HEK293 (cell line): ENCODE measurements around the gene KIRREL3.

ENCODE experiments used
- CTCF ChIA-PET: fragments of 350-600 bp; formaldehyde crosslinking; extraction: SDS; loops from one replicate; lab custom pipeline; 2021; ENCODE audit warnings: antibody characterized with exemption; lab: Yijun Ruan, JAX
- POLR2A ChIA-PET: fragments of 300-600 bp; formaldehyde crosslinking; extraction: SDS; loops from one replicate; lab custom pipeline; 2020; ENCODE audit warnings: antibody characterized with exemption, inconsistent platforms; lab: Yijun Ruan, JAX
- H3K27ac ChIP-seq: fragments of 200-500 bp; sonication (Bioruptor generic); 2 replicates; pipeline ENCODE4 v1.5.1; 2014; ENCODE audit warnings: low read depth, low read length, control low read depth, inconsistent platforms; ENCODE audit errors: extremely low read depth
- H3K36me3 ChIP-seq, 2 experiments: fragments of 200-500 bp in 1 of 2; sonication (Bioruptor generic) in 1 of 2; 1 replicate in 1 of 2; 2 replicates in 1 of 2; pipeline ENCODE4 v1.5.1; 2014 to 2017; ENCODE audit warnings: inconsistent platforms in 2 of 2, low read length in 2 of 2; ENCODE audit not compliant: control insufficient read depth in 2 of 2, insufficient read depth in 1 of 2
- H3K4me1 ChIP-seq: fragments of 200-500 bp; sonication (Bioruptor generic); 2 replicates; pipeline ENCODE4 v1.5.1; 2014; ENCODE audit warnings: mild to moderate bottlenecking, low read length, inconsistent platforms; ENCODE audit not compliant: control insufficient read depth, insufficient read depth
- H3K4me3 ChIP-seq: 2 replicates; pipeline ENCODE4 v1.5.1; 2011; ENCODE audit warnings: low read depth, mild to moderate bottlenecking, control low read depth, low read length, moderate library complexity
- H3K9me3 ChIP-seq: fragments of 200-500 bp; sonication (Bioruptor generic); 2 replicates; pipeline ENCODE4 v1.5.1; 2014; ENCODE audit warnings: low read depth, low read length, inconsistent platforms; ENCODE audit not compliant: control insufficient read depth, insufficient read depth
- BCL11A ChIP-seq: fragments of 450-650 bp; formaldehyde crosslinking; IDR thresholded peaks from 2 replicates; pipeline ENCODE4 v1.5.1; 2016; ENCODE audit warnings: low read depth, missing biosample characterization, missing genetic modification characterization
- IKZF3 ChIP-seq: fragments of 450-650 bp; IDR thresholded peaks from 2 replicates; pipeline ENCODE4 v1.5.0; 2018; ENCODE audit warnings: missing biosample characterization, mild to moderate bottlenecking, missing genetic modification characterization, moderate library complexity
- KLF10 ChIP-seq: fragments of 450-650 bp; IDR thresholded peaks from 2 replicates; pipeline ENCODE4 v1.5.1; 2018; ENCODE audit warnings: missing biosample characterization, mild to moderate bottlenecking, missing genetic modification characterization
- KLF16 ChIP-seq: fragments of 450-650 bp; formaldehyde crosslinking; IDR thresholded peaks from 2 replicates; pipeline ENCODE4 v1.5.1; 2017; ENCODE audit warnings: missing biosample characterization, missing genetic modification characterization
- MYNN ChIP-seq: fragments of 450-650 bp; formaldehyde crosslinking; IDR thresholded peaks from 2 replicates; pipeline ENCODE4 v1.5.1; 2016; ENCODE audit warnings: missing biosample characterization, missing genetic modification characterization, borderline replicate concordance
- RBAK ChIP-seq: fragments of 450-650 bp; formaldehyde crosslinking; IDR thresholded peaks from 2 replicates; pipeline ENCODE4 v1.5.1; 2016; ENCODE audit warnings: missing biosample characterization, missing genetic modification characterization
- ZNF133 ChIP-seq: fragments of 450-650 bp; formaldehyde crosslinking; IDR thresholded peaks from 2 replicates; pipeline ENCODE4 v1.5.1; 2016; ENCODE audit warnings: missing biosample characterization, missing genetic modification characterization
- ZNF138 ChIP-seq: fragments of 450-650 bp; formaldehyde crosslinking; IDR thresholded peaks from 2 replicates; pipeline ENCODE4 v1.5.1; 2016; ENCODE audit warnings: missing biosample characterization, missing genetic modification characterization, borderline replicate concordance
- ZNF2 ChIP-seq: fragments of 450-650 bp; formaldehyde crosslinking; IDR thresholded peaks from 2 replicates; pipeline ENCODE4 v1.5.1; 2016; ENCODE audit warnings: missing biosample characterization, missing genetic modification characterization
- ZNF280D ChIP-seq: fragments of 450-650 bp; formaldehyde crosslinking; IDR thresholded peaks from 2 replicates; pipeline ENCODE4 v1.5.1; 2016; ENCODE audit warnings: missing biosample characterization, missing genetic modification characterization
- ZNF292 ChIP-seq: fragments of 450-650 bp; formaldehyde crosslinking; IDR thresholded peaks from 2 replicates; pipeline ENCODE4 v1.5.1; 2016; ENCODE audit warnings: low read depth, missing biosample characterization, missing genetic modification characterization, borderline replicate concordance
- ZNF350 ChIP-seq: fragments of 450-650 bp; formaldehyde crosslinking; IDR thresholded peaks from 2 replicates; pipeline ENCODE4 v1.5.0; 2017; ENCODE audit warnings: missing biosample characterization, mild to moderate bottlenecking, missing genetic modification characterization
- ZNF366 ChIP-seq: fragments of 450-650 bp; formaldehyde crosslinking; conservative IDR thresholded peaks from 2 replicates; pipeline ENCODE4 v1.5.1; 2016; ENCODE audit warnings: missing biosample characterization, missing genetic modification characterization
- ZNF555 ChIP-seq: fragments of 450-650 bp; formaldehyde crosslinking; conservative IDR thresholded peaks from 2 replicates; pipeline ENCODE4 v1.5.1; 2017; ENCODE audit warnings: missing biosample characterization, mild to moderate bottlenecking, missing genetic modification characterization, inconsistent platforms
- ZNF561 ChIP-seq: fragments of 450-650 bp; IDR thresholded peaks from 2 replicates; pipeline ENCODE4 v1.5.1; 2018; ENCODE audit warnings: missing biosample characterization, missing genetic modification characterization, borderline replicate concordance
- ZNF585B ChIP-seq: fragments of 450-650 bp; formaldehyde crosslinking; IDR thresholded peaks from 2 replicates; pipeline ENCODE4 v1.5.1; 2016; ENCODE audit warnings: missing biosample characterization, missing genetic modification characterization
- ZNF596 ChIP-seq: fragments of 450-650 bp; IDR thresholded peaks from 2 replicates; pipeline ENCODE4 v1.5.0; 2018; ENCODE audit warnings: missing biosample characterization, mild to moderate bottlenecking, missing genetic modification characterization, moderate library complexity
- ZNF610 ChIP-seq: fragments of 450-650 bp; formaldehyde crosslinking; IDR thresholded peaks from 2 replicates; pipeline ENCODE4 v1.5.1; 2016; ENCODE audit warnings: missing biosample characterization, missing genetic modification characterization, borderline replicate concordance
- ZNF624 ChIP-seq: fragments of 450-650 bp; formaldehyde crosslinking; IDR thresholded peaks from 2 replicates; pipeline ENCODE4 v1.5.1; 2017; ENCODE audit warnings: missing biosample characterization, missing genetic modification characterization
- ZNF704 ChIP-seq: fragments of 450-650 bp; formaldehyde crosslinking; IDR thresholded peaks from 2 replicates; pipeline ENCODE4 v1.5.1; 2016; ENCODE audit warnings: missing biosample characterization, missing genetic modification characterization
- ZNF707 ChIP-seq: fragments of 450-650 bp; formaldehyde crosslinking; IDR thresholded peaks from 2 replicates; pipeline ENCODE4 v1.5.1; 2016; ENCODE audit warnings: missing biosample characterization, missing genetic modification characterization
- ZNF76 ChIP-seq: fragments of 450-650 bp; formaldehyde crosslinking; IDR thresholded peaks from 2 replicates; pipeline ENCODE4; 2016; ENCODE audit warnings: low read depth, missing biosample characterization, missing genetic modification characterization, borderline replicate concordance
- ZSCAN16 ChIP-seq: fragments of 450-650 bp; formaldehyde crosslinking; IDR thresholded peaks from 2 replicates; pipeline ENCODE4 v1.5.1; 2016; ENCODE audit warnings: missing biosample characterization, missing genetic modification characterization
- ZXDB ChIP-seq: fragments of 450-650 bp; formaldehyde crosslinking; IDR thresholded peaks from 2 replicates; pipeline ENCODE4 v1.5.1; 2016; ENCODE audit warnings: missing biosample characterization, missing genetic modification characterization
- TF ChIP-seq, protein P1 (sequence below): fragments of 450-650 bp; formaldehyde crosslinking; IDR thresholded peaks from 2 replicates; pipeline ENCODE4 v1.5.1; 2016; ENCODE audit warnings: missing biosample characterization, missing genetic modification characterization

The KIRREL3 gene

DNA sequence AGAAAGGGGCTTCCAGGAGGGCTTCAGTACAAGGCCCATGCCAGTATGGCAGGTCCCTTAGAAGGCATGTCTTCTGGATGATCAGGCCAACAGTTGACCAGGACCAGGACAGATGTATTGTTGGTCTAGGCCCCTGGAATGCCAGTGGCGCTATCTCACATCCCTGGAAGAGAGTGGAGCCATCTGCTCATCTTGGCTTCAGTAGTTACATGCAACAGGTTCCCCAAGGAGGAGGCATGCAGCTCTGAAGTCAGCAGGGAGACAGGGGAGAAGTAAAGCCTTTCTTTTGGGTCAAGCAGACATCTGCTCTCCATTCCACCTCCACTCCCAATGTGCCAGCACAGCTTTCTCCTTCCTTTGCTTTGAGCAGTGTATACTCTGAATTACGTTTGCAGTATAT, 244.1 kb downstream of the KIRREL3 start (continued):
- no peak for TF ChIP-seq ZNF280D (tag by site-specific recombination)
- no peak for TF ChIP-seq MYNN (tag by site-specific recombination)
- no peak for TF ChIP-seq ZSCAN16 (tag by site-specific recombination)

DNA sequence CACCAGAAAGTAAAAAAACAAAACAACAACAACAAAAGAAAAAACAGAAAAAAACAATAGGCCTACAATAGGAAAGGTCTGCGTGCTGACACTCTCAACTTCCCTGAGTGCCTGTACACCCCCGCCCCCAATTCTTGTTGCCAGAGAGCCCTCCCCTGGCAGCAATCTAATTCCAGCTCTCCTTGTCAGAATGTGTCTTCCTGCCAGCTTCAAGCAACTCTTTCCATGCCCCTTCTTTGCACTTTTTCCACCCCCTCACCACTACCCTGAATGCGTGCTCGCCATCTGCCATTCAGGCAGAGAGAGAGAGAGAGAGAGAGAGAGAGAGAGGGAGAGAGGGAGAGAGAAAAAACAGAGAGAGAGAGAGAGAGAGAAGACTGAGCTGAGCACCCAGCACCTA, 245.0 kb downstream of the KIRREL3 start:
- no peaks in the 10 kb centered on the region for H3K36me3 ChIP-seq
- H3K4me1 ChIP-seq: no peaks in the 10 kb centered on the region
- no peaks in the 10 kb centered on the region for H3K9me3 ChIP-seq
- H3K4me3 ChIP-seq: no peak overlapping the region
- no peak for TF ChIP-seq ZNF292 (tag by site-specific recombination)
- TF ChIP-seq ZNF596 (tag by site-specific recombination): peak; percentile 42; the same call in 1 of the 2 replicates
- TF ChIP-seq ZNF555 (tag by site-specific recombination): no peak
- no peak for TF ChIP-seq ZNF2 (tag by site-specific recombination)
- TF ChIP-seq ZNF350 (tag by site-specific recombination): no peak
- TF ChIP-seq ZNF76 (tag by site-specific recombination): no peak
- TF ChIP-seq IKZF3: no peak
- no peak for TF ChIP-seq ZNF624 (tag by site-specific recombination)
- no peak for TF ChIP-seq RBAK (tag by site-specific recombination)
- ChIA-PET POLR2A (no interaction called here), CTCF (interaction anchor here (0.7 to 1.4 kb wide), 3 partner anchors 8 to 336 kb away, joined by 3 to 4 read pairs (median 4); no protein-coding TSS in a partner anchor)
- H3K27ac ChIP-seq: no peak overlapping the region

- CTCF ChIA-PET: interaction anchor here (1.4 kb wide), 1 partner anchor 38 kb away, joined by 4 read pairs; no protein-coding TSS in a partner anchor
- H3K9me3 ChIP-seq: no peaks in the 10 kb centered on the region
- no peak overlapping the region for H3K4me3 ChIP-seq
- no peak for TF ChIP-seq ZNF133
- no peak for TF ChIP-seq BCL11A (tag by site-specific recombination)
- no peak for TF ChIP-seq ZSCAN16 (tag by site-specific recombination)
- no peak for TF ChIP-seq ZNF138 (tag by site-specific recombination)
- TF ChIP-seq ZNF561 (tag by site-specific recombination): no peak
- TF ChIP-seq ZNF366: no peak
- TF ChIP-seq, all 188 proteins: peak for 0
- no peak overlapping the region for H3K27ac ChIP-seq
- no peaks in the 10 kb centered on the region for H3K4me1 ChIP-seq
- H3K36me3 ChIP-seq: no peaks in the 10 kb centered on the region
- POLR2A ChIA-PET: no interaction called here
Observed at GRCh38 chr11:126754591-126755426, 245.8 kb downstream of the KIRREL3 start.

- H3K27ac ChIP-seq: no peak overlapping the region
- no peaks in the 10 kb centered on the region for H3K4me1 ChIP-seq
- no peak overlapping the region for H3K4me3 ChIP-seq
- H3K36me3 ChIP-seq: no peaks in the 10 kb centered on the region
- ChIA-PET POLR2A (no interaction called here), CTCF (no interaction called here)
- H3K9me3 ChIP-seq: no peaks in the 10 kb centered on the region
- no peak for TF ChIP-seq KLF10 (tag by site-specific recombination)
- no peak for TF ChIP-seq ZNF585B (tag by site-specific recombination)
- no peak for TF ChIP-seq ZNF596 (tag by site-specific recombination)
- no peak for TF ChIP-seq ZNF610 (tag by site-specific recombination)
- TF ChIP-seq ZXDB (tag by site-specific recombination): no peak
- no peak for TF ChIP-seq KLF16 (tag by site-specific recombination)
- TF ChIP-seq, protein P1, sequence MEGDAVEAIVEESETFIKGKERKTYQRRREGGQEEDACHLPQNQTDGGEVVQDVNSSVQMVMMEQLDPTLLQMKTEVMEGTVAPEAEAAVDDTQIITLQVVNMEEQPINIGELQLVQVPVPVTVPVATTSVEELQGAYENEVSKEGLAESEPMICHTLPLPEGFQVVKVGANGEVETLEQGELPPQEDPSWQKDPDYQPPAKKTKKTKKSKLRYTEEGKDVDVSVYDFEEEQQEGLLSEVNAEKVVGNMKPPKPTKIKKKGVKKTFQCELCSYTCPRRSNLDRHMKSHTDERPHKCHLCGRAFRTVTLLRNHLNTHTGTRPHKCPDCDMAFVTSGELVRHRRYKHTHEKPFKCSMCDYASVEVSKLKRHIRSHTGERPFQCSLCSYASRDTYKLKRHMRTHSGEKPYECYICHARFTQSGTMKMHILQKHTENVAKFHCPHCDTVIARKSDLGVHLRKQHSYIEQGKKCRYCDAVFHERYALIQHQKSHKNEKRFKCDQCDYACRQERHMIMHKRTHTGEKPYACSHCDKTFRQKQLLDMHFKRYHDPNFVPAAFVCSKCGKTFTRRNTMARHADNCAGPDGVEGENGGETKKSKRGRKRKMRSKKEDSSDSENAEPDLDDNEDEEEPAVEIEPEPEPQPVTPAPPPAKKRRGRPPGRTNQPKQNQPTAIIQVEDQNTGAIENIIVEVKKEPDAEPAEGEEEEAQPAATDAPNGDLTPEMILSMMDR (tag by site-specific recombination): no peak
- no peak for TF ChIP-seq ZNF707
- no peak for TF ChIP-seq ZNF704 (tag by site-specific recombination)
Observed at GRCh38 chr11:126753990-126754389, 246.6 kb downstream of the KIRREL3 start.
